ENCODE results near the gene RTN3.
A peak's percentile ranks its signal among the peaks of the same experiment; 100 is the strongest.

The RTN3 gene

DNA sequence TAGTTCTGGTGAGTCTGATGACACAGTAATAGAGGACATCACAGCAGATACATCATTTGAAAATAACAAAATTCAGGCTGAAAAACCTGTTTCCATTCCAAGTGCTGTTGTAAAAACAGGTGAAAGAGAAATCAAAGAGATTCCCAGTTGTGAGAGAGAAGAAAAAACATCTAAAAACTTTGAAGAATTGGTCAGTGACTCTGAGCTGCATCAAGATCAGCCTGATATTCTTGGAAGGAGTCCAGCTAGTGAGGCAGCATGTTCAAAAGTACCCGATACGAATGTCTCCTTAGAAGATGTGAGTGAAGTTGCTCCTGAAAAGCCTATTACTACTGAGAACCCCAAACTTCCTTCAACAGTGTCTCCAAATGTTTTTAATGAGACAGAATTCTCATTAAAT is 38.7 kb downstream of the RTN3 start:
- DNase-seq: no peak
- no peaks in the 10 kb centered on the region for H3K9me3 Mint-ChIP-seq
- no peak overlapping the region for H3K27ac Mint-ChIP-seq
- H3K27me3 Mint-ChIP-seq (ENCODE audit: low read depth, poor library complexity): no peaks in the 10 kb centered on the region
- no peaks in the 10 kb centered on the region for H3K4me1 Mint-ChIP-seq
- H3K4me3 Mint-ChIP-seq: no peak overlapping the region
- no peaks in the 10 kb centered on the region for H3K36me3 Mint-ChIP-seq (ENCODE audit: low read depth)
- TF ChIP-seq, protein P1, sequence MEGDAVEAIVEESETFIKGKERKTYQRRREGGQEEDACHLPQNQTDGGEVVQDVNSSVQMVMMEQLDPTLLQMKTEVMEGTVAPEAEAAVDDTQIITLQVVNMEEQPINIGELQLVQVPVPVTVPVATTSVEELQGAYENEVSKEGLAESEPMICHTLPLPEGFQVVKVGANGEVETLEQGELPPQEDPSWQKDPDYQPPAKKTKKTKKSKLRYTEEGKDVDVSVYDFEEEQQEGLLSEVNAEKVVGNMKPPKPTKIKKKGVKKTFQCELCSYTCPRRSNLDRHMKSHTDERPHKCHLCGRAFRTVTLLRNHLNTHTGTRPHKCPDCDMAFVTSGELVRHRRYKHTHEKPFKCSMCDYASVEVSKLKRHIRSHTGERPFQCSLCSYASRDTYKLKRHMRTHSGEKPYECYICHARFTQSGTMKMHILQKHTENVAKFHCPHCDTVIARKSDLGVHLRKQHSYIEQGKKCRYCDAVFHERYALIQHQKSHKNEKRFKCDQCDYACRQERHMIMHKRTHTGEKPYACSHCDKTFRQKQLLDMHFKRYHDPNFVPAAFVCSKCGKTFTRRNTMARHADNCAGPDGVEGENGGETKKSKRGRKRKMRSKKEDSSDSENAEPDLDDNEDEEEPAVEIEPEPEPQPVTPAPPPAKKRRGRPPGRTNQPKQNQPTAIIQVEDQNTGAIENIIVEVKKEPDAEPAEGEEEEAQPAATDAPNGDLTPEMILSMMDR (IDR thresholded peaks at IDR 0.05): no peak

DNA sequence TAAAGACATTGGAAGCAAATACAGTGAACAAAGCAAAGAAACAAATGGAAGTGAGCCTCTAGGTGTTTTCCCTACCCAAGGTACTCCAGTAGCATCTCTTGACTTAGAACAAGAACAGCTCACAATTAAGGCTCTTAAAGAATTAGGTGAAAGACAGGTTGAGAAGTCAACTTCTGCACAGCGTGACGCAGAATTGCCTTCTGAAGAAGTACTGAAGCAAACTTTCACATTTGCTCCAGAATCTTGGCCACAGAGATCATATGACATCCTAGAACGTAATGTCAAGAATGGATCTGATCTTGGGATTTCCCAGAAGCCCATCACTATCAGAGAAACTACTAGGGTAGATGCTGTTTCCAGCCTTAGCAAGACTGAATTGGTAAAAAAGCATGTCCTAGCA is 39.3 kb downstream of the RTN3 start:
- DNase-seq: no peak
- Mint-ChIP-seq H3K9me3 (no peaks in the 10 kb centered on the region), H3K27me3 (ENCODE audit: low read depth, poor library complexity) (no peaks in the 10 kb centered on the region), H3K4me1 (no peaks in the 10 kb centered on the region), H3K36me3 (ENCODE audit: low read depth) (no peaks in the 10 kb centered on the region), H3K4me3 (no peak overlapping the region), H3K27ac (no peak overlapping the region)
- TF ChIP-seq, protein P1 (IDR thresholded peaks at IDR 0.05): no peak

DNA sequence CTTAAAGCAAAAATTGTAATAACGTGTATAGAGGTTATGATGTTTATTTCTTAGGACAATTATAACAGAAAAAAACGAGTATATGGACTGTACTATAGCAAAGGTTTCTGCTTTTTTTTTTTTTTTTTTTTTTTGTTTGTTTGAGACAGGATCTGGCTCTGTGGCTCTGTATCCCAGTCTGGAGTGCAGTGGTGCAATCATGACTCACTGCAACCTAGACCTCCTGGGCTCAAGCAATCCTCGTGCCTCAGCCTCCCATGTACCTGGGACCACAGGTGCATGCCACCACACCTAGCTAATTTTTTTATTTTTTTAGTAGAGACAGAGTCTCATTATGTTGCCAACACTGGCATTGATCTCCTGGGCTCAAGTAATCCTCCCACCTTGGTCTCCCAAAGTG is 48.0 kb downstream of the RTN3 start:
- Mint-ChIP-seq H3K36me3 (ENCODE audit: low read depth) (peaks cover 5% of the 10 kb centered on the region), H3K9me3 (no peaks in the 10 kb centered on the region), H3K4me1 (no peaks in the 10 kb centered on the region), H3K27ac (no peak overlapping the region), H3K27me3 (ENCODE audit: low read depth, poor library complexity) (no peaks in the 10 kb centered on the region), H3K4me3 (no peak overlapping the region)
- no peak for DNase-seq
- TF ChIP-seq, protein P1 (IDR thresholded peaks at IDR 0.05): no peak

DNA sequence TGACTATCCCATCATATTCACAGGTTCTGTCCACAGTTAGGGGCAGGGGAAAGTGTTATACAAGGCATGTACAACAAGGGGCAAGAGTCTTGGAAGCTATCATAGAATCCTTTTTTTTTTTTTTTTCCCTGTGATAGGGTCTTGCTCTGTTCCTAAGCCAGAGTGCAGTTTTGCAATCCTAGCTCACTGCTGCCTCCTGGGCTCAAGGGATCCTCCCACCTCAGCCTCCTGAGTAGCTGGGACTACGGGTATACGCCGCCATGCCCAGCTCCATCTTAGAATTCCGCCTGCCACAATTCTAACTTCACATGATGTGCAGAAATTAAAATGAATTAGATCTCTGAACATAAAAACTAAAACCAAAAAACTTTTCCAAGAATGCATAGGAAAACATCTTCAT is 55.6 kb downstream of the RTN3 start:
- Mint-ChIP-seq H3K27ac (no peak overlapping the region), H3K9me3 (no peaks in the 10 kb centered on the region), H3K36me3 (ENCODE audit: low read depth) (peaks cover 5% of the 10 kb centered on the region), H3K27me3 (ENCODE audit: low read depth, poor library complexity) (no peaks in the 10 kb centered on the region), H3K4me1 (peaks cover 4% of the 10 kb centered on the region), H3K4me3 (no peak overlapping the region)
- TF ChIP-seq, protein P1 (IDR thresholded peaks at IDR 0.05): no peak
- no peak for DNase-seq

DNA sequence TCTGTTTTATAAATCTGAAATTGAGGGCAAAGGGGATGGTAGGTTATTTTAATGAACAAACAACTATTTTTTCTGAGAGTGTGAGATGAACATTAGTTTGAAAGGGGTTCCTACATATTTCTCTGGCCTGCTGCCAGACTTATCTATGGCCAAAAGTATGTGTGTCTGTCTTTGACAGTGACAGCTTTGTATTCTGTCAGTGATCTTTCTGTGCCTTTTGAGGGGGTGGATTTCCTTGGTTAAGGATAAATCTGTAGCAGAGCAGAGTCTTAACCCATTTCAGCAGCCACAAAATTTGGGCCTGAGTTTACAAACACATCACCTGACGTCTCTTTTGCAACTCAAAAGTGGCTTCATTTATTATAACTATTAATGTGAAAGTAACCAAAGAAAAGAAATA is 56.4 kb downstream of the RTN3 start:
- DNase-seq: no peak
- Mint-ChIP-seq H3K4me3 (no peak overlapping the region), H3K27me3 (ENCODE audit: low read depth, poor library complexity) (no peaks in the 10 kb centered on the region), H3K9me3 (no peaks in the 10 kb centered on the region), H3K36me3 (ENCODE audit: low read depth) (peaks cover 5% of the 10 kb centered on the region), H3K4me1 (peaks cover 4% of the 10 kb centered on the region), H3K27ac (no peak overlapping the region)
- TF ChIP-seq, protein P1 (IDR thresholded peaks at IDR 0.05): no peak

DNA sequence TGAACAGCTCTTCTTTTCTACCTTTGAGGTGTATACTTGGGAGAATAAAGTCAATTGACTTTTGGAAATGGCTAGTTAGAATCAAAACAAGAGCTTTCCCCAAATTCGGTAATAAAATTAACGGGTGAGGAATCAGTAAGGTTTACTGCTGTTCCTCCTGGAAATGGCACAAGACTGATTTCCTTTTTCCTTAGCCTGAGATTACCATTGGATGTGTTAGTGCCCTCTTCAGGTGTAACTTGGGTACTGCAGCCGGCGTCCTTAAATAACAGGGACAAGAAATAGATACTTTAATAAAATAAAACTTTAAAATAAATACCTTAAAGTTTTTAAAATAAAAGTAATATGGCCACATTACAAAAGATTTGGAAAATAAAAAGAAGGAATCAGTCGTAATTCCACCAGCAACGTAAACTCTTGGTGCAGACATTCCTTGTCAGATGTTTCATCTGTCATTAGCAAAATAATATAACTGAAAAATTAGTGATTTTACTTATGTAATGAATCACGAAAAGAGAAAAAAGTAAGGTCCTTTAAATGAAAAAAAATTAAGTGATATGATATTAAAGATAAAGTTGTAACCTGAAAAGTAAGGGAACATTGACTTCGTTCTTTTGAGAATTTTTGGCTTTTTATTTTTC is 57.5 kb downstream of the RTN3 start:
- H3K9me3 Mint-ChIP-seq: no peaks in the 10 kb centered on the region
- H3K4me3 Mint-ChIP-seq: no peak overlapping the region
- DNase-seq: peak; percentile 76
- TF ChIP-seq, protein P1 (IDR thresholded peaks at IDR 0.05): peak; percentile 98
- H3K27ac Mint-ChIP-seq: no peak overlapping the region
- H3K27me3 Mint-ChIP-seq (ENCODE audit: low read depth, poor library complexity): no peaks in the 10 kb centered on the region
- H3K36me3 Mint-ChIP-seq (ENCODE audit: low read depth): no peaks in the 10 kb centered on the region
- peaks cover 4% of the 10 kb centered on the region for H3K4me1 Mint-ChIP-seq
